ENCODE measurements around the gene PCDHB12.

Gene PCDHB12

DNA sequence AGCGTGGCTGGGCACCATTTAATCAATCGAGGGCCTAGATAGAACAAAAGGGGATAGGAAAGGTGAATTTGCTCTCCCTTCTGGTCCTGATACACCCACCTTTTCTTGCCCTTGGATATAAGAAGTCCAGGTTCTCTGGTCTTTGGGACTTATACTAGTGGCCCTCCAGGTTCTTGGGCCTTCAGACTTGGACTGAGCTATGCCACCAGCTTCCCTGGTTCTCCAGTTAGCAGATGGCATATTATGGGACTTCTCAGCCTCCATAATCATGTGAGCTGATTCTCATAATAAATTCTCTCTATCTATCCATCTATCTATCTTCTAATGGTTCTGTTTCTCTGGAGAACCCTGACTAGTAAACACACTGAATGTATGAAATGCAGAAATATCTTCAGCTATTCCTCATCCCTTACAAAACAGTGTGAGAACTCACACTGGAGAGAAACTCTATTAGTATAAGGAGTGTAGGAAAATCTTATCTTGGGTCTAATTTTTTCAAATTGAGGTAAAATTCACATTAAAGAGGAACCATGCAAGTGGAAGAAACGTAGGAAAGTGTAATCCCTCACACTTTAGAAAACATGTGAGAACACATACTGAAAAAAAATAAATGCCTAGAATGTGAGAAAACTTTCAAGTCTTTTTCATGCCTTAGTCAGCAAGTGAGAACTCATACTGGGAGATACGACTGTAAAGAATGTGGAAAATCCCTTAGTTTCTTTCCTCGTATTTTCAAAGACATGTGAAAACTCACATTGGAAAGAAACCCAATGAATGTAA lies 52.1 kb downstream of the PCDHB12 start:
- no peak for DNase-seq

DNA sequence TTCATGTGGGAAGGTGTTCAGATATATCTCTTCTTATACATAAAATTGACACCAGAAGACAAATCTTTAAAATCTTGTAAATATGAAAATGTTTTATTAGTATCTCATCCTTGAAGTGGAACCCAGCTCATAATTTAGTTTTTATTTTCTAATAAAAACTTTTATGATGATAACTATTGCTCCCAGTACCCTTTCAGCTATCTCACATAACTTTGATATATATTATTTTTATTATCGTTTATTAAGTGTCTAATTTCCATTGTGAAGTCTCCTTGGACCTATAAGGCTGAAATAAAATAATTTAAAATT lies 52.7 kb downstream of the PCDHB12 start:
- DNase-seq, result no peak
